ENCODE measurements around the gene LPAR3. TPM values are rescaled to one million over a fixed set of nuclear protein-coding genes. Genes with fewer than 3 reads are reported as not detected.

Gene LPAR3
- total RNA-seq, 1 donor from 2014 or later, result 1.2 TPM

DNA sequence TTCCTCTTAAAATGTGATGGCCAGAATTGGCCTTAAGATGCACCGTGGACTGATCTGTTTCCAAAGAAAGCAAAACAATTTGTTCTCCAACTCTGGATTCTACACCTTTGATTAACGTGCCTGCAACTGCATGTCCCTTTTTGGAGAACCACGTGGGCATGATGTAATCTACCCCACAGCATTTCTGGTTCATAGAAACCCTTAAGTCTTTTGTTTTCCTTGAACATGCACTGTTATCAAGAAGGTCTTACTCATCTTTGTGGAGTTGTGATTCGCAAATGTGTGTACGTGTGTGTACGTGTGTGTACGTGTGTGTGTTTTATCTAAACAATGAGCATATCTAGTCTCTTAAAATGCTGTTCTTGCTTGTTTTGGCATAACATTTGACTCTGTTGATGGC is 57.8 kb downstream of the LPAR3 start:
- H3K4me3 Mint-ChIP-seq (ENCODE audit: unreplicated experiment), result no peak overlapping the region
- TF ChIP-seq, protein P1, sequence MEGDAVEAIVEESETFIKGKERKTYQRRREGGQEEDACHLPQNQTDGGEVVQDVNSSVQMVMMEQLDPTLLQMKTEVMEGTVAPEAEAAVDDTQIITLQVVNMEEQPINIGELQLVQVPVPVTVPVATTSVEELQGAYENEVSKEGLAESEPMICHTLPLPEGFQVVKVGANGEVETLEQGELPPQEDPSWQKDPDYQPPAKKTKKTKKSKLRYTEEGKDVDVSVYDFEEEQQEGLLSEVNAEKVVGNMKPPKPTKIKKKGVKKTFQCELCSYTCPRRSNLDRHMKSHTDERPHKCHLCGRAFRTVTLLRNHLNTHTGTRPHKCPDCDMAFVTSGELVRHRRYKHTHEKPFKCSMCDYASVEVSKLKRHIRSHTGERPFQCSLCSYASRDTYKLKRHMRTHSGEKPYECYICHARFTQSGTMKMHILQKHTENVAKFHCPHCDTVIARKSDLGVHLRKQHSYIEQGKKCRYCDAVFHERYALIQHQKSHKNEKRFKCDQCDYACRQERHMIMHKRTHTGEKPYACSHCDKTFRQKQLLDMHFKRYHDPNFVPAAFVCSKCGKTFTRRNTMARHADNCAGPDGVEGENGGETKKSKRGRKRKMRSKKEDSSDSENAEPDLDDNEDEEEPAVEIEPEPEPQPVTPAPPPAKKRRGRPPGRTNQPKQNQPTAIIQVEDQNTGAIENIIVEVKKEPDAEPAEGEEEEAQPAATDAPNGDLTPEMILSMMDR (IDR thresholded peaks at IDR 0.05; ENCODE audit: unreplicated experiment), result no peak
- no peak for DNase-seq (ENCODE audit: low spot score)
- no peaks in the 10 kb centered on the region for H3K36me3 Mint-ChIP-seq (ENCODE audit: low read depth, unreplicated experiment)
- H3K27ac Mint-ChIP-seq (ENCODE audit: unreplicated experiment), result no peak overlapping the region
- H3K27me3 Mint-ChIP-seq (ENCODE audit: unreplicated experiment), result no peaks in the 10 kb centered on the region
- no peaks in the 10 kb centered on the region for H3K9me3 Mint-ChIP-seq (ENCODE audit: unreplicated experiment)
- H3K4me1 Mint-ChIP-seq (ENCODE audit: unreplicated experiment), result peaks cover 4% of the 10 kb centered on the region

DNA sequence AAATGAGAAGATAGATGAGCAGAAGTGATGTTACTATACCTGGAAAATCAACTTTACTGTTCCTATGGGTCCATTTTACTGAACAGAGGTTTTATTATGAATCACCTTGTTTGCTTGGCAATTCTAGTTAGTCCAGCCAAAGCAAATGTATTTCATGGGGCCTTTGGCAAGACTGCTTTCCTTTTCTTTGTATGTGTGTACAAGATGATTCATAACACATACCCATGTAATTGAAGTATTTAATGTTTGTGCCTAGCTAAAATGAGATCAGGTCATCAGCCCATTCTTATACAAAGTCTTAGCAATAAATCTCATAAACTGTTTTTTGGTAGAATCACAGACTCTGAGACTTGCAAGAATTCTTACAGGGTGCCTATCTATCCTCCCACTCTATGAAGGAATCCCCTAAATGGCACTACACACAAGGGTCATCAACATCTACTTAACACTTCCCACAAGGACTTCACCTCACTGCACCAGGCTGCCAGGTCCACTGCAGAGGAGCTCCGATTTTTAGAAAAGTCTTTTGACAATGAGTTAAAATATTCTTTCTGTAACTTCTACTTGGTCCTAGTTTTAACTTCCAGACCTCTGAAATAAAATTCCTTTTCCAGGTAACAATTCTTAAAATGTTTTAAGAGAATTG is 58.5 kb downstream of the LPAR3 start:
- H3K27ac Mint-ChIP-seq (ENCODE audit: unreplicated experiment), result no peak overlapping the region
- H3K27me3 Mint-ChIP-seq (ENCODE audit: unreplicated experiment), result no peaks in the 10 kb centered on the region
- no peaks in the 10 kb centered on the region for H3K9me3 Mint-ChIP-seq (ENCODE audit: unreplicated experiment)
- DNase-seq (ENCODE audit: low spot score), result no peak
- peaks cover 4% of the 10 kb centered on the region for H3K4me1 Mint-ChIP-seq (ENCODE audit: unreplicated experiment)
- no peak overlapping the region for H3K4me3 Mint-ChIP-seq (ENCODE audit: unreplicated experiment)
- H3K36me3 Mint-ChIP-seq (ENCODE audit: low read depth, unreplicated experiment), result no peaks in the 10 kb centered on the region
- TF ChIP-seq, protein P1 (IDR thresholded peaks at IDR 0.05; ENCODE audit: unreplicated experiment), result no peak

DNA sequence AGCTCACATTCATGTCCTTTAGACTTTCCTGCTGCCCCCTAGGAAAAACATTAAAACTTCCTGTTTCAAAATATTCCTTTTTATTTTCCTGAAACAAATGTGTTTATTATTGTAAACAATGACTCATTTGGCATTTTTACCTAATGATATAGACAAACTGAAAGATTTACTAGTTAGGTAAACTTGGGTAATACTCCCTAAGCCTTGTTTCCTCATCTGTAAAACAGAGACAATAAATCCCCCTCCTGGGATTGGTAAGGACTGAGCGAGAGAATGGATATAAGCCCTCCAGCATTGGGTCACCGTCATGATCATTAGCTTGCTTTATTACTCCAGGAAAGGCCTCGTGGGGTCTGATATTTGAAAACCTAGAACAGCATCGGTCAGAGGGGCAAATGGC is 59.8 kb downstream of the LPAR3 start:
- H3K27ac Mint-ChIP-seq (ENCODE audit: unreplicated experiment), result no peak overlapping the region
- H3K4me1 Mint-ChIP-seq (ENCODE audit: unreplicated experiment), result peaks cover 4% of the 10 kb centered on the region
- TF ChIP-seq, protein P1 (IDR thresholded peaks at IDR 0.05; ENCODE audit: unreplicated experiment), result no peak
- no peaks in the 10 kb centered on the region for H3K9me3 Mint-ChIP-seq (ENCODE audit: unreplicated experiment)
- no peak for DNase-seq (ENCODE audit: low spot score)
- H3K4me3 Mint-ChIP-seq (ENCODE audit: unreplicated experiment), result no peak overlapping the region
- no peaks in the 10 kb centered on the region for H3K27me3 Mint-ChIP-seq (ENCODE audit: unreplicated experiment)
- H3K36me3 Mint-ChIP-seq (ENCODE audit: low read depth, unreplicated experiment), result no peaks in the 10 kb centered on the region

DNA sequence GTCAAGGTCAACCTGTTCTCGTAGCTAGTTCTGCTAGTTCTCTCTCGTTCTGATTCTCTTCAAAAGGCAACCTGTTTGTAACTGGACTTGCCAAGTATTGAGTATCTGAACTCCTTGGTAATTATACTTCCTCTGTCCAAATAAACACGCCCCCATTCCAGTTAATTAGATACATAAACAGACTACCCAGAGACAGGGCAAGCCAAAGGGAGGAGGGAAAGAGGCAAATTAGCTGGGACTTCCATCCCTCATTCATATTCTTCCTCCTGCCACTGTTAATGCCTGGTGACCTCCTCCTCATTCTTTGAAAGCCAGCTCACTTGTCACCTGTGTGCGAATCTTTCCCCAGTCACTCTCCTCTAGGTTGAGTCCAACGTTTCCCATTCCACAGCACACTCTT is 62.9 kb downstream of the LPAR3 start:
- H3K27ac Mint-ChIP-seq (ENCODE audit: unreplicated experiment), result no peak overlapping the region
- no peak for DNase-seq (ENCODE audit: low spot score)
- TF ChIP-seq, protein P1 (IDR thresholded peaks at IDR 0.05; ENCODE audit: unreplicated experiment), result no peak
- H3K36me3 Mint-ChIP-seq (ENCODE audit: low read depth, unreplicated experiment), result no peaks in the 10 kb centered on the region
- H3K27me3 Mint-ChIP-seq (ENCODE audit: unreplicated experiment), result no peaks in the 10 kb centered on the region
- no peaks in the 10 kb centered on the region for H3K9me3 Mint-ChIP-seq (ENCODE audit: unreplicated experiment)
- peaks cover 4% of the 10 kb centered on the region for H3K4me1 Mint-ChIP-seq (ENCODE audit: unreplicated experiment)
- H3K4me3 Mint-ChIP-seq (ENCODE audit: unreplicated experiment), result no peak overlapping the region

DNA sequence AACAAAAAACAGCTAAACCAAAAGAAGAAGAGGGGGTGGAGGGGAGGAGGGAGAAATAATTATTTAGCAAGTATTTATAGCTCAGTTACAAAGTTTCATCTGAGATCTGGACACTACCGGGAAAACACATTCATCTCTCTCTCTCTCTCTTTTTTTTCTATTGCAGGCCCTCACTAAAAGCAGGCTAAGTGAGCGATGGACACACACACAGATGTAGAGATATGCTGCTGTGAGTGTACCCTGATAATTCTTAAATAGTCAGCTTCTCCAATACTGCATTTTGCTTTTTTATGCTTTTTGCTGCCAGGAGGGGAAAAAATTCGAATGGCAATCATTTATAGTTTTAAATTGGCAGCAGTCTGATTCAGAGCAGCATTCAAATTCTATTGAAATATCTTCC is 65.0 kb downstream of the LPAR3 start:
- TF ChIP-seq, protein P1 (IDR thresholded peaks at IDR 0.05; ENCODE audit: unreplicated experiment), result no peak
- no peak for DNase-seq (ENCODE audit: low spot score)
- Mint-ChIP-seq H3K4me3 (ENCODE audit: unreplicated experiment) (no peak overlapping the region), H3K9me3 (ENCODE audit: unreplicated experiment) (no peaks in the 10 kb centered on the region), H3K4me1 (ENCODE audit: unreplicated experiment) (peaks cover 1% of the 10 kb centered on the region), H3K36me3 (ENCODE audit: low read depth, unreplicated experiment) (no peaks in the 10 kb centered on the region), H3K27me3 (ENCODE audit: unreplicated experiment) (no peaks in the 10 kb centered on the region), H3K27ac (ENCODE audit: unreplicated experiment) (no peak overlapping the region)

All from endothelial cell (in vitro differentiated cells).